ENCODE measurements around the gene MARS1. TPM values are rescaled to one million over a fixed set of nuclear protein-coding genes. Genes with fewer than 3 reads are reported as not detected.

Gene MARS1
- total and polyA plus RNA-seq, 12 donors: 56.7 to 108 (median 75.6) TPM

DNA sequence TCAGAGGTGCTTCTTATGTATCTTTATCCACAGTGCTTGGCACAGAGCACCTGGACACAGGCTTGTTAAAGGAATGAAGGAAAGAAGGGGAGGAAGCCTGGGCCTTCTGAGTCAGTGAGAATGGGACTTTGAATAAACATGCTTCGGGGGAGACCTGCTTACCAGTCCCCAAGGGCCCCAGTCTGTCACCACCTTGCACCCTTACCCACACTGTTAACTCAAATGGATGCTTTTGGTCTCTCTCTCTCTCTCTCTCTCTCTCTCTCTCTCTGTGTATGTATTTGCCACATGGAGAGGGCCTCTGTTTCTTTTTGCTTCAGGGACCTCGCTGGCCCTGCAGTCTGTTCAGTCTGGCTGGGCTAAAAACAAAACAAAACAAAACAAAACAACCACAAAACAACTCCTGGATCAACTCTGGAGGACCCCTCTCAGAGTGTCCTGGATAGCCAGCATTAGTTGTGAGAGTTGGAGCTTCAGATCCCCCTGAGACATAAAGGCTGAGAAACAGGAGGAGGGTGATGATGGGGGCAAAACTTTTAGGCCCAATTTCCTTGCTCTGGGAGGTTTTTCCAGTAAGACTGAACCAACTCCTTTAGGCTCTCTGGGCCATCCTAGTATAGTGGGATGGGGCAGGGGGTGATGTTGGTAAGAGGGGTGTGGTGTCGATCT lies 63.9 kb downstream of the MARS1 start:
- intact Hi-C loops (cut with DNase I): no loop called here
- Histone ChIP-seq H3K4me3 (no peak overlapping the region), H3K27ac (no peak overlapping the region), H3K27me3 (peaks cover 0 to 55% (median 47%) of the 10 kb centered on the region in 7 donors), H3K9me3 (no peaks in the 10 kb centered on the region), H3K4me1 (peaks cover 4 to 14% (median 7%) of the 10 kb centered on the region in 9 donors), H3K36me3 (no peaks in the 10 kb centered on the region)
- WGBS, 2 donors: 77% methylated on average over 3 of the region's 3 CpGs
- TF ChIP-seq, protein P1, sequence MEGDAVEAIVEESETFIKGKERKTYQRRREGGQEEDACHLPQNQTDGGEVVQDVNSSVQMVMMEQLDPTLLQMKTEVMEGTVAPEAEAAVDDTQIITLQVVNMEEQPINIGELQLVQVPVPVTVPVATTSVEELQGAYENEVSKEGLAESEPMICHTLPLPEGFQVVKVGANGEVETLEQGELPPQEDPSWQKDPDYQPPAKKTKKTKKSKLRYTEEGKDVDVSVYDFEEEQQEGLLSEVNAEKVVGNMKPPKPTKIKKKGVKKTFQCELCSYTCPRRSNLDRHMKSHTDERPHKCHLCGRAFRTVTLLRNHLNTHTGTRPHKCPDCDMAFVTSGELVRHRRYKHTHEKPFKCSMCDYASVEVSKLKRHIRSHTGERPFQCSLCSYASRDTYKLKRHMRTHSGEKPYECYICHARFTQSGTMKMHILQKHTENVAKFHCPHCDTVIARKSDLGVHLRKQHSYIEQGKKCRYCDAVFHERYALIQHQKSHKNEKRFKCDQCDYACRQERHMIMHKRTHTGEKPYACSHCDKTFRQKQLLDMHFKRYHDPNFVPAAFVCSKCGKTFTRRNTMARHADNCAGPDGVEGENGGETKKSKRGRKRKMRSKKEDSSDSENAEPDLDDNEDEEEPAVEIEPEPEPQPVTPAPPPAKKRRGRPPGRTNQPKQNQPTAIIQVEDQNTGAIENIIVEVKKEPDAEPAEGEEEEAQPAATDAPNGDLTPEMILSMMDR (IDR thresholded peaks at IDR 0.05): no peak
- DNase-seq (no peak), ATAC-seq (no peak)

DNA sequence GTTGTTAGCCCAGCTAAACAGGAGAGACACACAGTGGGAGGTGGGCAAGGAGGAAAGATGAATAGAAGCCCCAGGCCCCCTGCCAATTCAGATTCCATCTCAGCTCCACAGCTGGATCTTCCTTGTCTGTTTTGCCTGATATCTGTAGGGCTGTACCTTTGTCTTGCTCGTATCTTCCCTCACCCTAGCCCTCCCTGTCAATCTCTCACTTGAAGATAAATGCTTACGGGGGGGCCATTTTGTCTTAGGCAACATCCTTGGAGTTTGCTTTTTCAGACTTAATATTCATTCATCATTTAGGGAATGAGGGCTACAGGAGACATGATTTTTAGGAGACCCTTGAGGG lies 64.4 kb downstream of the MARS1 start:
- intact Hi-C loops (cut with DNase I): no loop called here
- Histone ChIP-seq H3K9me3 (no peaks in the 10 kb centered on the region), H3K4me3 (no peak overlapping the region), H3K4me1 (peaks cover 4 to 13% (median 7%) of the 10 kb centered on the region in 9 donors), H3K27ac (no peak overlapping the region), H3K27me3 (peaks cover 0 to 55% (median 47%) of the 10 kb centered on the region in 7 donors), H3K36me3 (no peaks in the 10 kb centered on the region)
- ATAC-seq (no peak), DNase-seq (no peak)
- WGBS, 2 donors: 61 to 81% methylated on average over 2 of the region's 2 CpGs
- TF ChIP-seq, protein P1 (IDR thresholded peaks at IDR 0.05): no peak

GRCh38 chr12:57552835-57553313 lies 65.0 kb downstream of the MARS1 start:
- WGBS, 2 donors: 50 to 52% methylated on average over 6 of the region's 6 CpGs
- H3K4me3 ChIP-seq: no peak overlapping the region
- H3K27me3 ChIP-seq: peaks cover 0 to 51% (median 47%) of the 10 kb centered on the region in 7 donors
- intact Hi-C loops (cut with DNase I): no loop called here
- no peak for ATAC-seq
- TF ChIP-seq, protein P1 (IDR thresholded peaks at IDR 0.05): no peak
- H3K36me3 ChIP-seq: no peaks in the 10 kb centered on the region
- H3K9me3 ChIP-seq: no peaks in the 10 kb centered on the region
- H3K27ac ChIP-seq: no peak overlapping the region
- no peak for DNase-seq
- H3K4me1 ChIP-seq: peaks cover 4 to 9% (median 6%) of the 10 kb centered on the region in 9 donors

DNA sequence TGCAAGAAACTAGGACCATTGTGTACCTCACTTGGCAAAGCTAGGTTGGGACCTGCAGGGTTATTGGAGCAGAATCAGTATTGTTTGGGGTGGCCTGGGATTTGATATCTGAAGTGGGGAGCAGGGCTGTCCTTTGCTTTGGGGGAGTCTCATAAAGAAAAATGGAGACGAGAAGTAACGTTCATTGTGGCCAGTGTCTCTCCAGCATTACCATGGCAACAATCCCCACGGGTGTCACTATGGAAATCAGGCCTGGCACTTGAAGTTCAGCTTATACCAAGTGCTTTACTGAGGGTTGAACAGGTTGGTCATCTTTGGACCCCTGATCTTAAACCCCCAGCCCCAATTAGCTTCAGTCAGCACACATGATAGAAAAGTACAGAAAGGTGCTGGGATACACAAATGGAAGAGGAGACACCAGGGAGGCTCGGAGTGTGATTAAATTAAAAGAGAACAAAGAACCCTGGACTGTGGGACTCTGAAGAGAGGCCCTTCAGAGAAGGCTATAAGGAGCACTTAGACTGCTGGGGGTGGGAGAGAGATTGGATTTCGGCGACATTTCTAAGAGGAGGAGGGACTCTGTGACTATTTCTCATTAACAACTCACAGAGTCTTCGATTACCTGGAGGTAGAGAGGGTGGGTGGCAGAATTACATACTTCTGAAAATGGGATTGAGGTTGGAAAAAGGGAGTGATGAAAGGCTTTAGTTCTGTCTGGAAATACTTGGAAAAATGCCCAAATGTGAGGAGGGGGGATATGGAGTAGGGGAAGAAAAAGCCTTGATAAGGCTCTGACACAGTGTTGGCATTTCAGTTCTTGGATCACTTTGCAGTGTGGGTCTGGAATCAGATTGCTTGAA lies 65.7 kb downstream of the MARS1 start:
- peaks cover 0 to 47% (median 41%) of the 10 kb centered on the region in 7 donors for H3K27me3 ChIP-seq
- ATAC-seq (no peak), DNase-seq (no peak)
- H3K4me1 ChIP-seq: peaks cover 4 to 9% (median 6%) of the 10 kb centered on the region in 9 donors
- intact Hi-C loops (cut with DNase I): no loop called here
- H3K27ac ChIP-seq: no peak overlapping the region
- H3K9me3 ChIP-seq: no peaks in the 10 kb centered on the region
- TF ChIP-seq, protein P1 (IDR thresholded peaks at IDR 0.05): no peak
- no peaks in the 10 kb centered on the region for H3K36me3 ChIP-seq
- 55 to 63% methylated on average over 7 of the region's 7 CpGs for WGBS, 2 donors
- H3K4me3 ChIP-seq: no peak overlapping the region
